Cortex of kidney (tissue), 1 donor: ENCODE measurements around the gene NRP1.

ENCODE experiments used
- DNase-seq: peaks from one replicate; lab custom pipeline; 2025; lab: John Stamatoyannopoulos, UW

The NRP1 gene

GRCh38 chr10:33349268-33349667 is 14.8 kb upstream of the NRP1 start:
- DNase-seq, result no peak

GRCh38 chr10:33347211-33347610 is 12.7 kb upstream of the NRP1 start:
- no peak for DNase-seq

GRCh38 chr10:33345236-33345635 is 10.8 kb upstream of the NRP1 start:
- no peak for DNase-seq

- no peak for DNase-seq
These were observed 10.2 kb upstream of the NRP1 start for GRCh38 chr10:33344676-33345075.

- no peak for DNase-seq
These were observed 7.2 kb upstream of the NRP1 start for GRCh38 chr10:33341637-33342036.

GRCh38 chr10:33337326-33337957 is 3.0 kb upstream of the NRP1 start:
- no peak for DNase-seq

GRCh38 chr10:33336582-33337325 is 2.3 kb upstream of the NRP1 start:
- no peak for DNase-seq

- peak; percentile 29 for DNase-seq
These were observed 1.5 kb upstream of the NRP1 start for GRCh38 chr10:33335801-33336581.

- no peak for DNase-seq
These were observed 1.0 kb upstream of the NRP1 start for GRCh38 chr10:33335551-33335800.

GRCh38 chr10:33334805-33335550 is 511 bp upstream of the NRP1 start:
- no peak for DNase-seq

GRCh38 chr10:33333260-33334101 is 986 bp downstream of the NRP1 start:
- DNase-seq, result no peak

GRCh38 chr10:33332183-33333065 is 2.0 kb downstream of the NRP1 start:
- no peak for DNase-seq

- DNase-seq, result no peak
These were observed 3.1 kb downstream of the NRP1 start for GRCh38 chr10:33331379-33331694.

GRCh38 chr10:33330543-33331378 is 3.7 kb downstream of the NRP1 start:
- no peak for DNase-seq

- DNase-seq, result no peak
These were observed 5.3 kb downstream of the NRP1 start for GRCh38 chr10:33329178-33329577.

- no peak for DNase-seq
These were observed 6.2 kb downstream of the NRP1 start for GRCh38 chr10:33328253-33328652.

- DNase-seq, result no peak
These were observed 6.7 kb downstream of the NRP1 start for GRCh38 chr10:33327751-33328150.

- no peak for DNase-seq
These were observed 7.5 kb downstream of the NRP1 start for GRCh38 chr10:33326933-33327332.

- no peak for DNase-seq
These were observed 8.5 kb downstream of the NRP1 start for GRCh38 chr10:33325929-33326328.

- no peak for DNase-seq
These were observed 10.7 kb downstream of the NRP1 start for GRCh38 chr10:33323721-33324120.
